Pancreas (tissue), 10 donors: ENCODE data around the gene AADAC. TPM values are rescaled to one million over a fixed set of nuclear protein-coding genes. Genes with fewer than 3 reads are reported as not detected.
"Not testable (repeated sequence)": the region's sequence is repeated elsewhere in the genome, so short reads cannot be mapped to it uniquely, and the experiment has no call there.

Experiments used
- ATAC-seq, 4 donors: fragments of 200-7000 bp; cut with Tn5 transposase; one replicate each; pipeline versions ENCODE4 v1.8.0 to v1.9.1; 2020; ENCODE audit warnings: mild to moderate bottlenecking in 4 of 4, moderate library complexity in 4 of 4
- DNase-seq, 6 donors: peaks; one replicate each; pipeline ENCODE4 v3.0.0-alpha.2; 2020
- FAIRE-seq: peaks from 2 replicates; lab custom pipeline; 2012; peaks lifted over from hg19 to GRCh38; lab: Jason Lieb, UNC
- H3K27ac ChIP-seq, 4 donors: fragments of 200-600 bp; sonication (generic); 1 replicate in 3 of 4; 2 replicates in 1 of 4; pipeline versions ENCODE4 v1.5.0 to v1.8.0; 2020
- H3K27me3 ChIP-seq, 4 donors: fragments of 200-600 bp; one replicate each; pipeline ENCODE4 v1.8.0; 2021
- H3K36me3 ChIP-seq, 3 donors: fragments of 200-600 bp; sonication (generic) in 1 of 3; one replicate each; pipeline versions ENCODE4 v1.5.0 to v1.8.0; 2020 to 2021
- H3K4me1 ChIP-seq, 3 donors: fragments of 200-600 bp; one replicate each; pipeline ENCODE4 v1.8.0; 2021
- H3K4me3 ChIP-seq, 4 donors: fragments of 200-600 bp; sonication (generic) in 2 of 4; one replicate each; pipeline versions ENCODE4 v1.5.0 to v1.8.0; 2020 to 2021
- H3K9me3 ChIP-seq, 4 donors: fragments of 200-600 bp; one replicate each; pipeline ENCODE4 v1.8.0; 2021
- WGBS, 2 donors: extraction: QIAGEN DNeasy Blood & Tissue Kit; methylation state at CpG; one replicate each; pipeline ENCODE4 v1.1.7; 2013; 5-methylcytosine and 5-hydroxymethylcytosine counted together
- intact Hi-C, 3 donors: fragments of 100-400 bp; cut with DNase I; formaldehyde crosslinking; loops; one replicate each; pipeline versions ENCODE4 v1.11.1 to v1.14.2; 2022
- polyA plus RNA-seq, 2 donors: library from polyadenylated mRNA; stranded (reverse); fragments of 200-250 nt; gene quantifications; one replicate each; pipeline ENCODE4 v1.2.3, GENCODE V29; 2013
- total RNA-seq, 6 donors: library from RNA; stranded (reverse); fragmentation: NEBNext Ultra II Directional in 4 of 6; extraction: Animal tissue kit (Norgen Biotek cat#: 25700) in 4 of 6; gene quantifications; one replicate each; pipeline versions ENCODE4 v1.2.1 to v1.2.4, GENCODE V29; 2021 to 2023
- TF ChIP-seq, protein P1 (sequence below), 4 donors: fragments of 200-600 bp; sonication (generic) in 3 of 4; IDR thresholded peaks; one replicate each; pipeline versions ENCODE4 v1.5.0 to v1.8.0; 2021; ENCODE audit warnings: antibody characterized with exemption in 4 of 4
- donor health status: healthy with polysubstance abuse.
- donor health status: DM: no; HTN: no; CAD: no; lungs with moderate emphysema.
- donor health status: DM: no; HTN: no; CAD: no.
- donor health status: control.
- donor health status: control.
- donor health status: Bipolar disorder and iron deficiency.
- donor health status: DM: yes; HTN: yes; CAD: no.
- donor health status: DM: no; HTN: no; CAD: no.
- donor health status: DM: no; HTN: no; CAD: no.
- donor health status: DM: yes; HTN: yes; CAD: no.

The AADAC gene
- total and polyA plus RNA-seq, 8 donors, result 2.7 to 83.7 (median 19.9) TPM

DNA sequence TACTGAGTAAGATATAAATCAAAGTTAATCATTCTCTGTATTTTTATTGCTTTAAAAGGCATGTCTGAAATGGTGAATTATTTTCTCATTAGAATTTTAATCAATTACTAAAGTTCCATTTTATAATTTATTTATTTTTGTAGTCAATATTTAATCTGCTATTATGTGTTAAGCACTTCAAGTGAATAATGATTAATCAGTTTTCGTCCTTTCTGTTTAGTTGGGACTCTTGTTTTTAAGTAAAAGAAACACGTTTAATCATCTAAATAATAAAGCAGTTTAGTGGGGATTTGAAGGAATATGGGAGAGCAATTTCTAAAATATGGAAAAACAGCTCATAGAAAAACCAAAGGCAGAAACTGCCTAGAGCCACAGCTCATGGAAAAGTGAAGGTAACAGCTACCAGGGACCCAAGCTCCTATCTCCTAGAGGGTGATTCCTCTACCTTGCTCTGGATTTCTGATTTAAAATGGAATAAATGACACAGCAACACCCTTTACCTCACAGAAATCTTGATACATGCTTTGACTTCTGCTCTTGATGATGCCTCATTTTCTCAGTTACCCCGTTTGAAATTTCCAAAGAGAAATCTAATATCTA is 31.5 kb downstream of the AADAC start:
- H3K36me3 ChIP-seq, result no peaks in the 10 kb centered on the region
- WGBS, 2 donors, result 27 to 31% methylated on average over 3 of the region's 3 CpGs
- no peaks in the 10 kb centered on the region for H3K9me3 ChIP-seq
- H3K27ac ChIP-seq, result no peak overlapping the region
- H3K27me3 ChIP-seq, result no peaks in the 10 kb centered on the region
- DNase-seq, result no peak
- no peak overlapping the region for H3K4me3 ChIP-seq
- FAIRE-seq, result peak; percentile 75
- no peak for ATAC-seq
- TF ChIP-seq, protein P1, sequence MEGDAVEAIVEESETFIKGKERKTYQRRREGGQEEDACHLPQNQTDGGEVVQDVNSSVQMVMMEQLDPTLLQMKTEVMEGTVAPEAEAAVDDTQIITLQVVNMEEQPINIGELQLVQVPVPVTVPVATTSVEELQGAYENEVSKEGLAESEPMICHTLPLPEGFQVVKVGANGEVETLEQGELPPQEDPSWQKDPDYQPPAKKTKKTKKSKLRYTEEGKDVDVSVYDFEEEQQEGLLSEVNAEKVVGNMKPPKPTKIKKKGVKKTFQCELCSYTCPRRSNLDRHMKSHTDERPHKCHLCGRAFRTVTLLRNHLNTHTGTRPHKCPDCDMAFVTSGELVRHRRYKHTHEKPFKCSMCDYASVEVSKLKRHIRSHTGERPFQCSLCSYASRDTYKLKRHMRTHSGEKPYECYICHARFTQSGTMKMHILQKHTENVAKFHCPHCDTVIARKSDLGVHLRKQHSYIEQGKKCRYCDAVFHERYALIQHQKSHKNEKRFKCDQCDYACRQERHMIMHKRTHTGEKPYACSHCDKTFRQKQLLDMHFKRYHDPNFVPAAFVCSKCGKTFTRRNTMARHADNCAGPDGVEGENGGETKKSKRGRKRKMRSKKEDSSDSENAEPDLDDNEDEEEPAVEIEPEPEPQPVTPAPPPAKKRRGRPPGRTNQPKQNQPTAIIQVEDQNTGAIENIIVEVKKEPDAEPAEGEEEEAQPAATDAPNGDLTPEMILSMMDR (IDR thresholded peaks at IDR 0.05), result no peak
- intact Hi-C loops, result no loop called here
- peaks cover 0 to 9% (median 0%) of the 10 kb centered on the region in 3 donors for H3K4me1 ChIP-seq

- H3K9me3 ChIP-seq, ATAC-seq, H3K4me3 ChIP-seq, H3K4me1 ChIP-seq, FAIRE-seq, H3K36me3 ChIP-seq, DNase-seq, H3K27ac ChIP-seq, intact Hi-C loops, H3K27me3 ChIP-seq: not testable (repeated sequence)
- WGBS, 2 donors, result 89 to 91% methylated on average over 2 of the region's 2 CpGs
Measured at GRCh38 chr3:151850065-151850464, 36.1 kb downstream of the AADAC start.

GRCh38 chr3:151852074-151852811 is 38.3 kb downstream of the AADAC start:
- H3K36me3 ChIP-seq, result no peaks in the 10 kb centered on the region
- ATAC-seq, result no peak
- H3K4me1 ChIP-seq, result no peaks in the 10 kb centered on the region
- FAIRE-seq, result no peak
- peak in 1 of 6 donors; percentile 28 for DNase-seq
- TF ChIP-seq, protein P1 (IDR thresholded peaks at IDR 0.05), result no peak
- WGBS, 2 donors, result 83 to 87% methylated on average over 11 of the region's 11 CpGs
- no peaks in the 10 kb centered on the region for H3K27me3 ChIP-seq
- no peaks in the 10 kb centered on the region for H3K9me3 ChIP-seq
- no peak overlapping the region for H3K27ac ChIP-seq
- intact Hi-C loops, result no loop called here
- H3K4me3 ChIP-seq, result no peak overlapping the region

- Histone ChIP-seq H3K27ac (no peak overlapping the region), H3K9me3 (no peaks in the 10 kb centered on the region), H3K4me1 (peaks cover 11 to 14% (median 13%) of the 10 kb centered on the region in 3 donors), H3K36me3 (no peaks in the 10 kb centered on the region), H3K4me3 (no peak overlapping the region), H3K27me3 (no peaks in the 10 kb centered on the region)
- intact Hi-C loops, result no loop called here
- DNase-seq (no peak), FAIRE-seq (no peak), ATAC-seq (no peak)
- WGBS, 2 donors, result 38 to 41% methylated on average over 3 of the region's 3 CpGs
- TF ChIP-seq, protein P1 (IDR thresholded peaks at IDR 0.05), result no peak
Measured at GRCh38 chr3:151856118-151856517, 42.2 kb downstream of the AADAC start.

- H3K27ac ChIP-seq, result no peak overlapping the region
- no peak overlapping the region for H3K4me3 ChIP-seq
- peaks cover 11 to 14% (median 13%) of the 10 kb centered on the region in 3 donors for H3K4me1 ChIP-seq
- no peak for FAIRE-seq
- intact Hi-C loops, result no loop called here
- TF ChIP-seq, protein P1 (IDR thresholded peaks at IDR 0.05), result no peak
- 94 to 95% methylated on average over 2 of the region's 2 CpGs for WGBS, 2 donors
- ATAC-seq, result no peak
- no peaks in the 10 kb centered on the region for H3K27me3 ChIP-seq
- no peak for DNase-seq
- no peaks in the 10 kb centered on the region for H3K36me3 ChIP-seq
- H3K9me3 ChIP-seq, result no peaks in the 10 kb centered on the region
Measured at GRCh38 chr3:151856641-151857040, 42.7 kb downstream of the AADAC start.
